Mesodermal cell (in vitro differentiated cells): ENCODE measurements around the gene STIP1.
"Not testable (repeated sequence)": the region's sequence is repeated elsewhere in the genome, so short reads cannot be mapped to it uniquely, and the experiment has no call there.

Experiments used
- H3K27ac ChIP-seq: 2 replicates; pipeline ENCODE4 v1.7.0; 2013; ENCODE audit warnings: mild to moderate bottlenecking, low read depth, low read length, moderate library complexity; ENCODE audit not compliant: severe bottlenecking
- H3K36me3 ChIP-seq: 2 replicates; pipeline ENCODE4 v1.7.1; 2013; ENCODE audit warnings: mild to moderate bottlenecking, low read length, moderate library complexity; ENCODE audit not compliant: control insufficient read depth, insufficient read depth
- H3K4me1 ChIP-seq: one replicate; pipeline ENCODE4 v1.7.1; 2013; ENCODE audit warnings: mild to moderate bottlenecking, low read length; ENCODE audit not compliant: insufficient read depth, control insufficient read depth, poor library complexity, severe bottlenecking
- H3K4me3 ChIP-seq: 2 replicates; pipeline ENCODE4 v1.7.0; 2013; ENCODE audit warnings: low read length, control low read depth, mild to moderate bottlenecking; ENCODE audit not compliant: insufficient read depth, poor library complexity, severe bottlenecking; ENCODE audit errors: extremely low read depth
- H3K9me3 ChIP-seq: 2 replicates; pipeline ENCODE4 v1.7.1; 2013; ENCODE audit warnings: mild to moderate bottlenecking, low read length, moderate library complexity; ENCODE audit not compliant: control insufficient read depth
- WGBS, 2 experiments: methylation state at CpG; one replicate each; pipeline ENCODE4 v1.1.5; 2013; ENCODE audit warnings: missing lambda C conversion rate in 2 of 2; ENCODE audit not compliant: insufficient coverage in 2 of 2; 5-methylcytosine and 5-hydroxymethylcytosine counted together

Gene STIP1

DNA sequence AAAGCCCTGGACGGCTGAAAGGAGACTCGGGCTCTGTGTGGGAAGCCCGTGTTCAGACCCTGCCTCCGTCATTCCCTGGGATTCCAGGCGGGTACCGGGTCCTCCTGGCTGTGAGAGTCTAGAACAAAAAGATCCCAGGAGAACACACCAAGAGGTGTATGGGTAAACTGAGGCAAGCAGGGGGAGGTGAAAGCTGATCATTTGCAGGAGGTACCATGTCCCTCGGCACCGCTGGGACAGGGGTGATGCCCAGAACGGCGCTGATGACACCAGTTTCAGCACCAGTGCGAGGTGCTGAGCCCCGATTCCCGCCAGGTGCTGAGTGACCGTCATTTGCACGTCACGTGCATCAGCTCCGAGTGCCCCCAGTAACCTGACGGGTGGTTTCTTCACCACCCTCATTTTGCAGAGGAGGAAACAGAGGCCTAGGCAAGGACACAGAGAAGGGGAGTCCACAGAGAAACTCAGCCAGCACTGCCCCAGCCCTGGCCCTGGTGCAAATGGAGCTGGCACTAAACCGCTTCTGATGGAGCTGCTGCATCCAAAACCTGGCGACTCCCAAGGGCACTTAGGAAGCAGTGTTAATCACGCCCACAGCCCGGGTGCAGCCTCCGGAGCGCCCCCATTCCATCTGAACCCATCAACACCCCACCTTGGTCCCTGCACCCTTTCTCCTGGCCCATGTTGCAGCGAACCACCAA, 36.9 kb upstream of the STIP1 start:
- H3K9me3 ChIP-seq: no peaks in the 10 kb centered on the region
- no peak overlapping the region for H3K4me3 ChIP-seq
- no peaks in the 10 kb centered on the region for H3K4me1 ChIP-seq
- no peak overlapping the region for H3K27ac ChIP-seq
- H3K36me3 ChIP-seq: no peaks in the 10 kb centered on the region
- WGBS, 2 experiments: 76 to 77% methylated on average over 22 to 23 of the region's 25 CpGs

DNA sequence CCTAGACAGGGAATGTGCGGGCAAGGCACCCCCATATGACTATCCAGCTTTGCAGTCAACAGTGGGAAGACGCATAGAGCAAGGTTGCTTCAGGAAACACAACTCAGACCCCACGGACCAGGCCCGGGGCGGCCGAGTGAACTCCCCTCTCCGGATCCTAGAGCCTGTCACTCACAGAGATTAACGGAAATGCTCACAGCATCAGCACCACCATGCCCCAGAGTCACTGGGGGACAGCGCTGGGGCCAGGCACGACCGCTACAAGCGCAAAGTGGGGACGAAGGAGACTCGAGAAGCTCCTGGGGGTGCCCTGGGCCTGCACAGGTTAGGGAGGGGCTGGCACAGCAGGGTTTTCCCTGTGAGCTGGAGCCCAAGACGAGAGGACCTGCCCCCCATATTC, 35.9 kb upstream of the STIP1 start:
- no peaks in the 10 kb centered on the region for H3K4me1 ChIP-seq
- no peaks in the 10 kb centered on the region for H3K36me3 ChIP-seq
- no peak overlapping the region for H3K4me3 ChIP-seq
- WGBS, 2 experiments: 91 to 94% methylated on average over 15 of the region's 15 CpGs
- no peaks in the 10 kb centered on the region for H3K9me3 ChIP-seq
- no peak overlapping the region for H3K27ac ChIP-seq

DNA sequence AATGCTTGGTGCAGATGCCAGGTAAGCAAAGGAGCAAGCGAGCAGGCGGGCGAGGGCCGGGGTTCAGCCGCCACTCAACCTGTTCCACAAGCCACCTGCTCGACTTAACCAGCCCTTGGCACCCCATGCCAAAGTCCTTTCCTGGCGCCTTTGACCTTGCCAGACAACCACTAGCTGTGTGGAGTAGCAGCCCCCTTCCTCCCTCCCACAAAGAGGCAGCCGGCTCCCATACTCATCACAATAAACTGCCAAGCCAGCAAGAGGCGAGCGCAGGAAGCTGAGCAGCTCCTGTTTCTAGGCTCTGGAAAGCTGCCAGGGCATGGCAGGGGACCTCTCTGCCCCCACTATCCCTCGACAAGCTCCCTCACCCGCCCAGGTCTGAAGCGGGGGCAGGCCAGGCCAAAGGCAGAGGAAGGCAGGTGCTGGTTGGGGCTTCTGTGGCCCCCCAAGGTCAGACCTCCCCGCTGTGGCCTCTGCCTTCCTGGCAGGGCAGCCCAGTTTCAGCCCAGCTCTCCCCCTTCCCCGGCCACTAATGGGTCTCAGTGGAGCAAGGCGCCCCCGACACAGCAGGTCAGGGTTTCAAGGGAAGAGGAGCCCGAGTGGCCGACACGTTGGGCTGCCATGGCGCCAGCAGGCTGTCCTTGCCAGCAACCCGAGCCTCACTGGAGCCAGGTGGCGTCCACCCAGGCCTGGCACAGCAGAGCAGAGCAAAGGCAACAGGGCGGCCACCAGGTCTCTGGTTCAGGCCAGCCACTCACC, 35.3 kb upstream of the STIP1 start:
- WGBS, 2 experiments: 90 to 92% methylated on average over 16 to 24 of the region's 24 CpGs
- Histone ChIP-seq H3K4me1 (no peaks in the 10 kb centered on the region), H3K27ac (no peak overlapping the region), H3K9me3 (no peaks in the 10 kb centered on the region), H3K36me3 (no peaks in the 10 kb centered on the region), H3K4me3 (no peak overlapping the region)

DNA sequence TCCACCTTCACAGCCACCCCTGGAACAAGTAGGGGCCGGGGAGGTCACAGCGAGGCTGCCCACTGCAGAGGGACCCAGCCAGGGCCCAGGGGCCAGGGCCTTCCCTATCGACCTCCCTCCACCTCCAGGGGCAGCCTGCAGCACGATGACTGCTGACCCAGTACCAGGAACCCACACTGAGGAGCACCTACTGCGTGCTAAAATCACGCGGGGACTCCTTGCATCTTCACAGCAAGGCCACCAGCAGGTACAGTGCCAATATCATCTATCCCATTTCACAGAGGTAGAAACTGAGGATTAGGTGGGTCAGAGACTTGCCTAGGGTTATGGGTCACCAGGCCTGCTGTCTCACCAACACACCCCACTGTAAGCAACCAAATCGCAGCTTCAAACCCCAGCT, 34.6 kb upstream of the STIP1 start:
- Histone ChIP-seq H3K36me3 (no peaks in the 10 kb centered on the region), H3K9me3 (no peaks in the 10 kb centered on the region), H3K27ac (no peak overlapping the region), H3K4me3 (no peak overlapping the region), H3K4me1 (no peaks in the 10 kb centered on the region)
- WGBS, 2 experiments: 83 to 88% methylated on average over 7 of the region's 8 CpGs

DNA sequence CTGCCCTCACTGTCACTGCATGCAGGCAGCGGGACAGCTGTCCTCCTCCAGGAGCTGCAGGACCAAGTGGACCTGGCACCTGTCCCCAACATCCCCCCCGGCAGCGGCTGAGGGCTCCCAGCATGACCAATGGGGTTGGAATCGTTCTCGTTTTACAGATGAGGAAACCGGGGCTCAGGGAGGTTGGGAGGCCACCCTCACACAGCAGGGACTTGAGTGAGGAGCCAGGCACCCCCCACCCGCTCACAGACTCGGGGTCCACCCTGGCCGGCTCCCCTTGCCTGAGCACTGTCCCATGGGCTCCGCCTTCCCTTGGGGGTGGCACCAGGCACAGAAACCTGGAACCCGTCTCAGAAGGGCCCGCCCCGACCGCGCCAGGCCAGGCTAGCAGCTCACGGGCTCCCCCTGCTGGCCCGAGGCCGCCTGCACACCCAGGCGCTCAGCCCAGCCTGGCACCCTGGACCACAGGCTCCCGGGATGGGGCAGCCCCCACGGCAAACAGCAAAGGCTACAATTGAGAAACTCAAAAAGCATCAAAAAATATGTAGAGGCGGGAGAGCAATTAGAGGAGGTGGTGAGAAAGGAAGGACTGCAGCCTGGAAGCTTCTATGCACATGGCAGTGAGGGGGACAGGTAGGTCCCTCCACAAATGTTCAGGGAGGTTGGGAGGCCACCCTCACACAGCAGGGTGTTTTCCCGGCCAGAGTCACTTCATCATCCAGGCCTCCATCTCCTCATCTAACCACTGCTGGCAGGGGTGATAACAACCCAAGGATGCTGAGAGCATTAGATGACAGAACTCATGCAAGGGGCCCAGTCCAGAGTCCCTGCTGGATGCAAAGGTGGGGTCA, 32.9 kb upstream of the STIP1 start:
- Histone ChIP-seq H3K4me3 (no peak overlapping the region), H3K4me1 (no peaks in the 10 kb centered on the region)
- 23 to 48% methylated on average over 7 to 16 of the region's 23 CpGs for WGBS, 2 experiments

DNA sequence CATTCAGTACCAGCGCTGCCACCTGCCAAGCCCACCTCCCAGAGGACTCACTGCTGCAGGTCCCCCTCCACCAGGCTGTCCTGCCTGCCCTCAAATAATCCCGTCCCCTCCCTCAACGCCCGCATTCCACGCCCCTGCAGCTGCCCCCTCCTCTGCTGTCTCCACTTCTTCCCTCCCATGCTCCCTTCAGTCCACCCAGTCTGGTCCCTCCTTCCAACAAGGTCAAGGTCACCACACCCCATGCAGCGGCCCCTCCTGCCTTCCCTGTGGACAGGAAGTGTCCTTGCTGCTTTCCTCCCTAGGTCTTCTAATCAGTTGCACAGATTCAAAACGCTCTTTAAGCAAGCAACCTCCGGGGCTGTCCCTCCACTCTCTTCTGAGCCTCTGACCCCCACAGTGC, 32.2 kb upstream of the STIP1 start:
- no peaks in the 10 kb centered on the region for H3K4me1 ChIP-seq
- 40 to 41% methylated on average over 4 to 8 of the region's 8 CpGs for WGBS, 2 experiments
- no peaks in the 10 kb centered on the region for H3K9me3 ChIP-seq
- no peaks in the 10 kb centered on the region for H3K36me3 ChIP-seq
- no peak overlapping the region for H3K4me3 ChIP-seq
- H3K27ac ChIP-seq: no peak overlapping the region

More for the DNA sequence above, 32.9 kb upstream of the STIP1 start:
- Histone ChIP-seq H3K27ac (no peak overlapping the region), H3K36me3 (no peaks in the 10 kb centered on the region), H3K9me3 (no peaks in the 10 kb centered on the region)

DNA sequence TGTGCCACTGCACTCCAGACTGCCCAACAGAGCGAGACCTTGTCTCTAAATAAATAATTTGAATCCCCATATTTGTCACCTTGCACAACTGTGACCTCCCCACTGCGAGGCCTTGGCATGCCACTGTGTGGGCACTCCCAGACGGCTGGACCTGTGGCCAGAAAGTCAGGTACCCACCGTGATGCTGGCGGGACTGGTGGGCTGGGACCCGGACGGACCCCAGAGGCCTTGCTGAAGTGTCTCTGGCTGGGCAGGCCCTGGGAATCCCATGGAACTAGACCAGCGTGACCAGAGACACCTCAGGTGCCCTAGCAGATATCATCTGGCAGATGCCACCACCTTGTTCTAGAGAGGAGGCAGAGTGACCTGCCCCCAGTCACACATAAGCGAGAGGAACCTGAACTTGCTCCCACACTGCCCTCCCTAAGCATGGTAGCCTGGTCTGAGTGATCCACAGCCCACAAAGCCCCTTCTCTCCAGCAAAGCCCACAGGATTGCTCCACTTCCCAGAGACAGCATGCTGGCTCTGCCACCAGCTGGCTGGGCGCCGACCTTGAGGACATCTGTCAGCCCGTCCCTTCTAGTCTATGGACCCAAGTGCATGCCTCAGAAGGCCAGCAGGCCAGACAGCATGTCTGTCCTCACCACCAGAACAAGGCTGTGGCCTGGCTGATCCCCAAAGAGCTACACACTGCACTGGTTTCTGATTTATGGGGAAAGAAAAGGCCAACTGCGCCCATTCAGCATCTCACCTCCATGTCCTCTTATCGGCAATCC, 29.5 kb upstream of the STIP1 start:
- Histone ChIP-seq H3K4me3 (no peak overlapping the region), H3K27ac (no peak overlapping the region), H3K9me3 (no peaks in the 10 kb centered on the region), H3K4me1 (no peaks in the 10 kb centered on the region), H3K36me3 (no peaks in the 10 kb centered on the region)
- WGBS, 2 experiments: 96 to 98% methylated on average over 12 to 13 of the region's 14 CpGs

DNA sequence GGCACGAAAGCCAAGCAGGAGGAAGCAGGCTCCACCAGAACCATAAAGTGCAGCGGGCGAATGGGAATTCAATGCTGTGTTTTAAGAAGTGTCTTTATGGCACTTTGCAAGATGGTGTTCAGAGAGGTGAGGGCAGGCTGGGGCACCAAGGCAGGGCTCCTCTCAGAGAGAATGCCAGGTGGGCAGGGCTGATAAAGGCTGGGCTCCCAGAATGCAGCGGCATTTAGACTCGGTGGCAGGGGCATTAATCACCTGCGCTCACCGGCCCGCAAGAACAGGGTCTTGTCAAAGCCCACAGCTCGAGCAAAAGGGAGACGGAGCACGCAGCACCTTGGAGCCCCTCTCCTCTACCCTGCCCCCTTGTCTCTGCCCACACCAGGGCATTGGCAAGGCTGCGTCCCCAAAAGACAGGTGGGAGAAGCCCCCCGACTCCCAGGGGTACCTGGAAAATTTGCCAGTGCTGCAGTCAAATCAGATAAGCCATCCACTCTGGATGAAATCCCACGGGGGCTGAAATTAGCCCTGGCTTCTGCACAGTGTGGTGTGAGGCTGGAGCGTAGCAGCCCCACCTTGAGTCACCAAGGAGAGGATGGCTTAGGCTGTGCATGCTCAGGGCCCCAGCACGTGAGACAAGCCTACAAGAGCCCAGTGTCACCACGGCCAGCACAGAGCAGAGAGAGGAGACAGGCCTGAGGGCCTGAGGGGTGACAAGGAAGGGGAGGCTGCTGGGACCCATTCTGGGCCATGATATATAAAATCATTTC, 28.2 kb upstream of the STIP1 start:
- no peaks in the 10 kb centered on the region for H3K9me3 ChIP-seq
- H3K4me1 ChIP-seq: no peaks in the 10 kb centered on the region
- no peak overlapping the region for H3K27ac ChIP-seq
- H3K36me3 ChIP-seq: no peaks in the 10 kb centered on the region
- WGBS, 2 experiments: 86 to 93% methylated on average over 13 to 16 of the region's 17 CpGs
- H3K4me3 ChIP-seq: no peak overlapping the region

DNA sequence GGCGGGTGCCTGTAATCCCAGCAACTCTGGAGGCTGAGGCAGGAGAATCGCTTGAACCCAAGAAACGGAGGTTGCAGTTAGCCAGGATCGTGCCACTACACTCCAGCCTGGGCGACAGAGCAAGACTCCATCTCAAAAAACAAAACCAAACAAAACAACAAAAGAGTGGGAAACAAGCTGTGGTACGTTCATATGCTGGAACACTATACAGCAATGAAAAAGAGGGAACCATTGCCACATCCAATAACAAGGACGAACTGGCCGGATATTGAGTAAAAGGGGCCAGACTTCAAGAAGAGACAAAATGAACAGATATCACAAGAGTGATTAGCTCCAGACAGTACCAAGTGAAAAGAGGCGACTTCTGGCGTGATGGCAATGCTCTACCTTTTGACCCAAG, 24.9 kb upstream of the STIP1 start:
- Histone ChIP-seq H3K9me3 (no peaks in the 10 kb centered on the region), H3K4me3 (no peak overlapping the region), H3K36me3 (no peaks in the 10 kb centered on the region), H3K27ac (no peak overlapping the region), H3K4me1 (no peaks in the 10 kb centered on the region)
- 95% methylated on average over 7 of the region's 10 CpGs for WGBS, 2 experiments

DNA sequence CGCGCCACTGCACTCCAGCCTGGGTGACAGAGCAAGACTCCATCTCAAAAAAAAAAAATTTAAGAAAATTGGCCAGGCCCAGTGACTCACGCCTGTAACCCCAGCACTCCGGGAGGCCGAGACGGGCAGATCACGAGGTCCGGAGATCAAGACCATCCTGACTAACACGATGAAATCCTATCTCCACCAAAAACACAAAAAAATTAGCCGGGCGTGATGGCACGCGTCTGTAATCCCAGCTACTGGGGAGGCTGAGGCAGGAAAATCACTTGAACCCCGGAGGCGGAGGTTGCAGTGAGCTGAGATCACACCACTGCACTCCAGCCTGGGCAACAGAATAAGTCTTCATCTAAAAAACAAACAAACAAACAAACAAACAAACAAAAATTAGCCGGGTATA, 23.2 kb upstream of the STIP1 start:
- not testable (repeated sequence) for H3K36me3 ChIP-seq, H3K4me3 ChIP-seq, H3K9me3 ChIP-seq, H3K27ac ChIP-seq, H3K4me1 ChIP-seq
- WGBS, 2 experiments: 95 to 96% methylated on average over 12 to 13 of the region's 16 CpGs
